Liver (tissue), 9 donors: Measurements from ENCODE around the gene KRTAP10-3. TPM values are rescaled to one million over a fixed set of nuclear protein-coding genes. Genes with fewer than 3 reads are reported as not detected.
"Not testable (repeated sequence)": the region's sequence is repeated elsewhere in the genome, so short reads cannot be mapped to it uniquely, and the experiment has no call there.

Source experiments
- DNase-seq: peaks from one replicate; pipeline ENCODE4 v3.0.0-alpha.2; 2017; ENCODE audit warnings: low spot score
- H3K27ac ChIP-seq, 2 donors: one replicate each; pipeline ENCODE4 v1.7.0; 2013; ENCODE audit warnings: inconsistent platforms in 2 of 2, low read length in 2 of 2, control low read depth in 1 of 2, low read depth in 1 of 2, mild to moderate bottlenecking in 1 of 2
- H3K27me3 ChIP-seq, 4 donors: one replicate each; pipeline versions ENCODE4 v1.6.1 to v1.7.0; 2013; ENCODE audit warnings: low read length in 3 of 4, inconsistent platforms in 1 of 4, mild to moderate bottlenecking in 1 of 4, moderate library complexity in 1 of 4; ENCODE audit not compliant: control insufficient read depth in 4 of 4, insufficient read depth in 4 of 4
- H3K36me3 ChIP-seq, 4 donors: one replicate each; pipeline versions ENCODE4 v1.6.1 to v1.7.0; 2013; ENCODE audit warnings: low read length in 3 of 4, mild to moderate bottlenecking in 3 of 4, low read depth in 1 of 4, moderate library complexity in 1 of 4; ENCODE audit not compliant: control insufficient read depth in 4 of 4, insufficient read depth in 3 of 4
- H3K4me1 ChIP-seq, 4 donors: one replicate each; pipeline versions ENCODE4 v1.6.1 to v1.7.0; 2013; ENCODE audit warnings: low read length in 3 of 4, mild to moderate bottlenecking in 3 of 4, moderate library complexity in 1 of 4; ENCODE audit not compliant: control insufficient read depth in 4 of 4, insufficient read depth in 4 of 4
- H3K4me3 ChIP-seq, 3 donors: one replicate each; pipeline versions ENCODE4 v1.6.1 to v1.7.0; 2013; ENCODE audit warnings: low read length in 3 of 3, control low read depth in 1 of 3, low read depth in 1 of 3, mild to moderate bottlenecking in 1 of 3
- H3K9ac ChIP-seq, 2 donors: one replicate each; pipeline ENCODE4 v1.7.0; 2013; ENCODE audit warnings: low read length in 2 of 2, mild to moderate bottlenecking in 2 of 2, moderate library complexity in 2 of 2, control low read depth in 1 of 2, low read depth in 1 of 2
- H3K9me3 ChIP-seq, 4 donors: one replicate each; pipeline versions ENCODE4 v1.6.1 to v1.7.0; 2013; ENCODE audit warnings: low read length in 3 of 4; ENCODE audit not compliant: control insufficient read depth in 4 of 4
- EGR1 ChIP-seq, 2 donors: IDR thresholded peaks; 2 replicates each; pipeline ENCODE4 v1.6.1; 2016 to 2018; ENCODE audit warnings: antibody characterized with exemption in 2 of 2, low read depth in 2 of 2
- FOXA1 ChIP-seq: IDR thresholded peaks from 2 replicates; pipeline ENCODE4 v1.6.1; 2016; ENCODE audit warnings: antibody characterized with exemption
- FOXA2 ChIP-seq: IDR thresholded peaks from 2 replicates; pipeline ENCODE4 v1.6.1; 2016; ENCODE audit warnings: antibody characterized with exemption
- GABPA ChIP-seq, 2 donors: IDR thresholded peaks in 1 of 2; conservative IDR thresholded peaks in 1 of 2; 2 replicates each; pipeline ENCODE4 v1.6.1; 2016; ENCODE audit warnings: antibody characterized with exemption in 2 of 2, mild to moderate bottlenecking in 1 of 2, moderate library complexity in 1 of 2
- HNF4G ChIP-seq: IDR thresholded peaks from 2 replicates; pipeline ENCODE4 v1.6.1; 2016; ENCODE audit warnings: antibody characterized with exemption
- RAD21 ChIP-seq, 2 donors: IDR thresholded peaks; 2 replicates each; pipeline ENCODE4 v1.6.1; 2016; ENCODE audit warnings: antibody characterized with exemption in 2 of 2, mild to moderate bottlenecking in 2 of 2
- YY1 ChIP-seq: IDR thresholded peaks from 2 replicates; pipeline ENCODE4 v1.6.1; 2016; ENCODE audit warnings: antibody characterized with exemption, mild to moderate bottlenecking
- WGBS: extraction: QIAGEN DNeasy Blood & Tissue Kit; methylation state at CpG from one replicate; pipeline ENCODE4 v1.1.7; 2013; 5-methylcytosine and 5-hydroxymethylcytosine counted together
- polyA plus RNA-seq, 2 donors: library from polyadenylated mRNA; stranded (reverse) in 1 of 2; unstranded in 1 of 2; fragments of 200-250 nt in 1 of 2; fragments of >200 nt in 1 of 2; fragmentation: Nextera tagmentation in 1 of 2; extraction: Ambion mirVana in 1 of 2; gene quantifications; one replicate each; pipeline versions ENCODE4 v1.2.1 to v1.2.3, GENCODE V29; 2013 to 2015
- total RNA-seq, 2 donors: library from RNA; depleted of rRNA; stranded (reverse); fragments of >200 nt; gene quantifications; one replicate each; pipeline ENCODE4 v1.2.3, GENCODE V29; 2014
- TF ChIP-seq, protein P1 (sequence below): IDR thresholded peaks from 2 replicates; pipeline ENCODE4 v1.6.1; 2016; ENCODE audit warnings: antibody characterized with exemption, mild to moderate bottlenecking
- donor health status: healthy.
- donor health status: healthy.
- donor health status: healthy.
- donor health status: healthy.
- donor health status: healthy.

Gene KRTAP10-3
- total and polyA plus RNA-seq, 4 donors: not detected

DNA sequence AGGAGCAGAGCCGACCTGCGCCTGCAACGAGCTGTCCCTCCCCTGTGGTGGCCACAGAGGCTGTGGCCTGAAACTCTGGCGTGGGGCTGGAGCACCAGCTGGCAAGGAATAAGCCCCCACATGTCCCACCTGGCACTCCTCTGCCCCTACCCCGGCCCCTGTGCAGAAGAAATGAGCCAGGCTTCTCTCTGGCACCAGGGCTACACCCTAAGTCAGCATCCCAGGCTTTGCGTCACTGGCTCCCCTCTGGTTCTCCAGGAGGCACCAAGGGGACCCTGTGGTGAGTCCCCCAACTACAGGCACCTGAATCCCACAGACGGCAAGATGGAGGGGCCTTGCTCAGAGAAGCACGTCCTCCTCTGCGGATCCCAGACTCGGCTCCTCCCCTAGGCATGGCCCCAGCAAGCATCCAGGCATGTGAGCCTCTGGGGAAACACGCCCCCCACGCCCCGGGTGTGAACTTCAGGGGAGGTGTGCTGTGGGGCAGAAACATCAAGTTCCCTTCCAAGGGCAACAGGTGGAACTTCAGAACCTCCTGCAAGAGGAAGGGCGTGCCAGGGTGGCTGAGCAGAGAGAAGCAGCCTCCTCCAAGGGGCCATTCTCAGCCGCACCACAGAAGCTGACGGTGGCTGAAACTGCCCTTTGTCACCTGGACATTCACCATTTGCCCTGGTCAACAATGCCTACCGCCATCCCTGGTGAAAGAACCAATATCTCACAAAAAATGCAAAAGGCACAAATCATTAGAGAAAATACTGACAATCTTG lies 44.7 kb upstream of the KRTAP10-3 start:
- Histone ChIP-seq H3K36me3 (no peaks in the 10 kb centered on the region), H3K27me3 (no peaks in the 10 kb centered on the region), H3K27ac (no peak overlapping the region), H3K4me3 (no peak overlapping the region), H3K9ac (no peak overlapping the region), H3K9me3 (peaks cover 0 to 7% (median 5%) of the 10 kb centered on the region in 4 donors), H3K4me1 (no peaks in the 10 kb centered on the region)
- no peak for TF ChIP-seq RAD21 (IDR thresholded peaks at IDR 0.05)
- TF ChIP-seq GABPA (IDR thresholded peaks at IDR 0.05 in 1 of 2, conservative IDR thresholded peaks at IDR 0.05 in 1 of 2): no peak
- TF ChIP-seq, protein P1, sequence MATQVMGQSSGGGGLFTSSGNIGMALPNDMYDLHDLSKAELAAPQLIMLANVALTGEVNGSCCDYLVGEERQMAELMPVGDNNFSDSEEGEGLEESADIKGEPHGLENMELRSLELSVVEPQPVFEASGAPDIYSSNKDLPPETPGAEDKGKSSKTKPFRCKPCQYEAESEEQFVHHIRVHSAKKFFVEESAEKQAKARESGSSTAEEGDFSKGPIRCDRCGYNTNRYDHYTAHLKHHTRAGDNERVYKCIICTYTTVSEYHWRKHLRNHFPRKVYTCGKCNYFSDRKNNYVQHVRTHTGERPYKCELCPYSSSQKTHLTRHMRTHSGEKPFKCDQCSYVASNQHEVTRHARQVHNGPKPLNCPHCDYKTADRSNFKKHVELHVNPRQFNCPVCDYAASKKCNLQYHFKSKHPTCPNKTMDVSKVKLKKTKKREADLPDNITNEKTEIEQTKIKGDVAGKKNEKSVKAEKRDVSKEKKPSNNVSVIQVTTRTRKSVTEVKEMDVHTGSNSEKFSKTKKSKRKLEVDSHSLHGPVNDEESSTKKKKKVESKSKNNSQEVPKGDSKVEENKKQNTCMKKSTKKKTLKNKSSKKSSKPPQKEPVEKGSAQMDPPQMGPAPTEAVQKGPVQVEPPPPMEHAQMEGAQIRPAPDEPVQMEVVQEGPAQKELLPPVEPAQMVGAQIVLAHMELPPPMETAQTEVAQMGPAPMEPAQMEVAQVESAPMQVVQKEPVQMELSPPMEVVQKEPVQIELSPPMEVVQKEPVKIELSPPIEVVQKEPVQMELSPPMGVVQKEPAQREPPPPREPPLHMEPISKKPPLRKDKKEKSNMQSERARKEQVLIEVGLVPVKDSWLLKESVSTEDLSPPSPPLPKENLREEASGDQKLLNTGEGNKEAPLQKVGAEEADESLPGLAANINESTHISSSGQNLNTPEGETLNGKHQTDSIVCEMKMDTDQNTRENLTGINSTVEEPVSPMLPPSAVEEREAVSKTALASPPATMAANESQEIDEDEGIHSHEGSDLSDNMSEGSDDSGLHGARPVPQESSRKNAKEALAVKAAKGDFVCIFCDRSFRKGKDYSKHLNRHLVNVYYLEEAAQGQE: no peak
- no peak for TF ChIP-seq FOXA1
- TF ChIP-seq HNF4G: no peak
- TF ChIP-seq EGR1 (IDR thresholded peaks at IDR 0.05; ENCODE audit: low read depth in 2 of 2): no peak
- DNase-seq: peak; percentile 28
- WGBS: 54% methylated on average over 17 of the region's 17 CpGs

DNA sequence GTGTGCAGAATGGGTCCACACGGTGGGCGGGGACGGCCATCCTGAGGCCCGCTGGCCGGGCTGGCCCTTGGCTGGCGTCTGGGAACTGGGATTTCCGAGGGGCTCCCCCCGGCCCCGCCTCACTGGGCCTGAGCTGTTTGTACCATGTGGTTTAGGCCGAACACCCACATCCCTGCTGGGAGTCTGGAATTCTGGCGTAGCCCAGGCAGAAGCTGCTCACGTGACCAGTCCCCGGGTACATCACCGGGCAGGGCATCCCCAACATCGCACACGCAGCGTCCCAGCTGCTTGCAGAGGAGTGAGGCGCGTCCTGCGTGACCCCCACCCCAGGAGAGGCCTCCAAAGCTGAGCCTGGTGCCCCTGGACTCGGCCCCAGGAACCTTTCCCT lies 43.9 kb upstream of the KRTAP10-3 start:
- no peak for TF ChIP-seq FOXA2
- Histone ChIP-seq H3K27ac (no peak overlapping the region), H3K27me3 (no peaks in the 10 kb centered on the region), H3K36me3 (no peaks in the 10 kb centered on the region), H3K4me3 (no peak overlapping the region), H3K9me3 (peaks cover 0 to 7% (median 5%) of the 10 kb centered on the region in 4 donors), H3K9ac (no peak overlapping the region), H3K4me1 (no peaks in the 10 kb centered on the region)
- 86% methylated on average over 20 of the region's 21 CpGs for WGBS
- peak; percentile 6 for DNase-seq

DNA sequence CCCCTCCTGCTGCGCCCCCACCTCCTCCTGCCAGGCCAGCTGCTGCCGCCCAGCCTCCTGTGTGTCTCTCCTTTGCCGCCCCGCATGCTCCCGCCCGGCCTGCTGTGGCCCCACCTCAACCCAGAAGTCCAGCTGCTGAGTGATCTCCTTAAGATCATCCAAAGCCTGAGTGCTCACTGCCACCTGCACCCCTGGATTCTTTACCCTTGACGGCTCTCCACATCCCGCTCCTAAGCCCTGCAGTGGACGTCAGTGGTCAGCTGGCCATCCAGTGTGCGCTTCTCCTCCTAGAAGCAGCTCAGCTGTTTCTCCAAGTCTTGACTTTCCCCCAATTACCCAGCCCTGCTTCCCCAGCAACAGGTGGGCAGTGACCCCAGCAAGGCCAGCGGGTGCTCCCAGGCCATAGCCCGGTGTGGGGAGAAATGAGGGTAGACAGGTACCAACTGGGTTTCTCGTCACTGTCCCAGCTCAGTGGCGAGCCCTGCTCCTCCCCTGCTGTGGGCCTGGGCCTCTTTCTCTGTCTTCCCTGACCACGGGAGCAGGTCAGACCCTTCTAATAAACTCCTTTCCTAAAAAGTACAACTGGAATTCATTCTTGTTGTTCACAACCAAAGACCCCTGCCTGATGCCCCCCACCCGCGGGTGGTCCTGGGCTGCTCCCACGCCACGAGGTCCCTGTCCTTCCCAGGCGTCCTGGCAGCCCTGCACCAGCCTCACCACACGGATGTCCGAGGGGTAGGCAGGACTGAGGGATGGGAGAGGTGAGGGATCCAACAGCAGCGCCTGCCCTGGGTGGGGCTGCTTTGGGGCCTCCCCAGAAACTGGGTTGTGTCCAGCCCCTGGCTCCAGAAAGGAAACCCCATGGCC lies 43.2 kb upstream of the KRTAP10-3 start:
- no peaks in the 10 kb centered on the region for H3K4me1 ChIP-seq

DNA sequence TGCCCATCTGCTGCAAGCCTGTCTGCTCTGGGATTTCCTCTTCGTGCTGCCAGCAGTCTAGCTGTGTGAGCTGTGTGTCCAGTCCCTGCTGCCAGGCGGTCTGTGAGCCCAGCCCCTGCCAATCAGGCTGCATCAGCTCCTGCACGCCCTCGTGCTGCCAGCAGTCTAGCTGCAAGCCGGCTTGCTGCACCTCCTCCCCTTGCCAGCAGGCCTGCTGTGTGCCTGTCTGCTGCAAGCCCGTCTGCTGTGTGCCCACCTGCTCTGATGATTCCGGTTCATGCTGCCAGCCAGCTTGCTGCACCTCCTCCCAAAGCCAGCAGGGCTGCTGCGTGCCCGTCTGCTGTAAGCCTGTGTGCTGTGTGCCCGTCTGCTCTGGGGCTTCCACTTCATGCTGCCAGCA lies 42.5 kb upstream of the KRTAP10-3 start:
- peak; percentile 6 for DNase-seq
- 72% methylated on average over 10 of the region's 10 CpGs for WGBS
- H3K4me3 ChIP-seq, H3K9ac ChIP-seq, H3K36me3 ChIP-seq, H3K27me3 ChIP-seq, H3K9me3 ChIP-seq, H3K27ac ChIP-seq, H3K4me1 ChIP-seq: not testable (repeated sequence)

More for the DNA sequence above, 43.2 kb upstream of the KRTAP10-3 start:
- peak; percentile 17 for DNase-seq
- TF ChIP-seq YY1 (no peak), RAD21 (IDR thresholded peaks at IDR 0.05) (no peak), FOXA2 (no peak)
- no peak overlapping the region for H3K9ac ChIP-seq
- peaks cover 0 to 7% (median 5%) of the 10 kb centered on the region in 4 donors for H3K9me3 ChIP-seq
- no peaks in the 10 kb centered on the region for H3K27me3 ChIP-seq
- no peaks in the 10 kb centered on the region for H3K36me3 ChIP-seq
- 84% methylated on average over 23 of the region's 23 CpGs for WGBS
- H3K4me3 ChIP-seq: no peak overlapping the region
- H3K27ac ChIP-seq: no peak overlapping the region

DNA sequence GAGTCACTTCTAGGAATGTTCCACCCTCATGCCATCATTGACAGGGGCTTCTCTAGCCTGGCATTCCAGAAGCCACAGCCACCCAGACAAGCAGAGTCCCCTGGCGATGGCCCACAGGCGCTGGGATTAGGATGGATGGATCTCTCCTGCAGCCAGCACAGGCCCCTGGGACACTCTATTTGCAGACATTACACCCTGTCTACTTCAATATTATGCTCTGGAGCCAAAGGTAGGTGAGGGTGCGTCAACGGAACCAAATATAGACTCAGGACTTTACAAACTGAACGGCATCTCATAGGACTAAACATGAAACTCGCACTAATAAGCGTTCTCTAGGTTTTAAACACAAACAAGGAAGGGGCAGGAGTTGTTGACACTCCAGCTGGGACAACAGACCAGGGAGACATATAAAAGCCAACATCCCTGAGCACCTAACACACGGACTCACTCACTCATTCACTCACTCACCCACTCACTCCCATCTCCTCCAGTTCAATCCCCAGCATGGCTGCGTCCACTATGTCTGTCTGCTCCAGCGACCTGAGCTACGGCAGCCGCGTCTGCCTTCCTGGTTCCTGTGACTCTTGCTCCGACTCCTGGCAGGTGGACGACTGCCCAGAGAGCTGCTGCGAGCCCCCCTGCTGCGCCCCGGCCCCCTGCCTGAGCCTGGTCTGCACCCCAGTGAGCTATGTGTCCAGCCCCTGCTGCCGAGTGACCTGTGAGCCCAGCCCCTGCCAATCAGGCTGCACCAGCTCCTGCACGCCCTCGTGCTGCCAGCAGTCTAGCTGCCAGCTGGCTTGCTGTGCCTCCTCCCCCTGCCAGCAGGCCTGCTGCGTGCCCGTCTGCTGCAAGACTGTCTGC lies 41.8 kb upstream of the KRTAP10-3 start, which contains the start of gene KRTAP10-7:
KRTAP10-7 (plus strand) TSS at position 480 of the 861 bp plus-strand sequence; CDS start at position 505, 25 bp downstream.
- not testable (repeated sequence) for H3K27ac ChIP-seq, H3K4me1 ChIP-seq, H3K36me3 ChIP-seq, H3K27me3 ChIP-seq, H3K9me3 ChIP-seq, H3K4me3 ChIP-seq, H3K9ac ChIP-seq
- WGBS: 66% methylated on average over 23 of the region's 23 CpGs
- peak; percentile 4 for DNase-seq
